Liver (tissue), 9 donors: ENCODE measurements around the gene SMIM1. TPM values are rescaled to one million over a fixed set of nuclear protein-coding genes. Genes with fewer than 3 reads are reported as not detected.
A peak's percentile ranks its signal among the peaks of the same experiment; 100 is the strongest.

ENCODE experiments used
- DNase-seq: peaks from one replicate; pipeline ENCODE4 v3.0.0-alpha.2; 2017; ENCODE audit warnings: low spot score
- H3K27ac ChIP-seq, 2 donors: one replicate each; pipeline ENCODE4 v1.7.0; 2013; ENCODE audit warnings: inconsistent platforms in 2 of 2, low read length in 2 of 2, control low read depth in 1 of 2, low read depth in 1 of 2, mild to moderate bottlenecking in 1 of 2
- H3K27me3 ChIP-seq, 4 donors: one replicate each; pipeline versions ENCODE4 v1.6.1 to v1.7.0; 2013; ENCODE audit warnings: low read length in 3 of 4, inconsistent platforms in 1 of 4, mild to moderate bottlenecking in 1 of 4, moderate library complexity in 1 of 4; ENCODE audit not compliant: control insufficient read depth in 4 of 4, insufficient read depth in 4 of 4
- H3K36me3 ChIP-seq, 4 donors: one replicate each; pipeline versions ENCODE4 v1.6.1 to v1.7.0; 2013; ENCODE audit warnings: low read length in 3 of 4, mild to moderate bottlenecking in 3 of 4, low read depth in 1 of 4, moderate library complexity in 1 of 4; ENCODE audit not compliant: control insufficient read depth in 4 of 4, insufficient read depth in 3 of 4
- H3K4me1 ChIP-seq, 4 donors: one replicate each; pipeline versions ENCODE4 v1.6.1 to v1.7.0; 2013; ENCODE audit warnings: low read length in 3 of 4, mild to moderate bottlenecking in 3 of 4, moderate library complexity in 1 of 4; ENCODE audit not compliant: control insufficient read depth in 4 of 4, insufficient read depth in 4 of 4
- H3K4me3 ChIP-seq, 3 donors: one replicate each; pipeline versions ENCODE4 v1.6.1 to v1.7.0; 2013; ENCODE audit warnings: low read length in 3 of 3, control low read depth in 1 of 3, low read depth in 1 of 3, mild to moderate bottlenecking in 1 of 3
- H3K9ac ChIP-seq, 2 donors: one replicate each; pipeline ENCODE4 v1.7.0; 2013; ENCODE audit warnings: low read length in 2 of 2, mild to moderate bottlenecking in 2 of 2, moderate library complexity in 2 of 2, control low read depth in 1 of 2, low read depth in 1 of 2
- H3K9me3 ChIP-seq, 4 donors: one replicate each; pipeline versions ENCODE4 v1.6.1 to v1.7.0; 2013; ENCODE audit warnings: low read length in 3 of 4; ENCODE audit not compliant: control insufficient read depth in 4 of 4
- CTCF ChIP-seq: fragments of 150-350 bp; IDR thresholded peaks from 2 replicates; pipeline ENCODE4 v1.5.1; 2017; ENCODE audit warnings: improper control_type of control experiment, low read depth, low read length; ENCODE audit not compliant: missing input control
- EGR1 ChIP-seq, 2 donors: IDR thresholded peaks; 2 replicates each; pipeline ENCODE4 v1.6.1; 2016 to 2018; ENCODE audit warnings: antibody characterized with exemption in 2 of 2, low read depth in 2 of 2
- FOXA1 ChIP-seq: IDR thresholded peaks from 2 replicates; pipeline ENCODE4 v1.6.1; 2016; ENCODE audit warnings: antibody characterized with exemption
- FOXA2 ChIP-seq: IDR thresholded peaks from 2 replicates; pipeline ENCODE4 v1.6.1; 2016; ENCODE audit warnings: antibody characterized with exemption
- GABPA ChIP-seq, 2 donors: IDR thresholded peaks in 1 of 2; conservative IDR thresholded peaks in 1 of 2; 2 replicates each; pipeline ENCODE4 v1.6.1; 2016; ENCODE audit warnings: antibody characterized with exemption in 2 of 2, mild to moderate bottlenecking in 1 of 2, moderate library complexity in 1 of 2
- HNF4A ChIP-seq, 2 donors: conservative IDR thresholded peaks; 2 replicates each; pipeline ENCODE4 v1.6.1; 2016; ENCODE audit warnings: antibody characterized with exemption in 2 of 2, mild to moderate bottlenecking in 2 of 2
- HNF4G ChIP-seq: IDR thresholded peaks from 2 replicates; pipeline ENCODE4 v1.6.1; 2016; ENCODE audit warnings: antibody characterized with exemption
- JUND ChIP-seq, 2 donors: IDR thresholded peaks; 2 replicates each; pipeline ENCODE4 v1.6.1; 2016; ENCODE audit warnings: antibody characterized with exemption in 2 of 2
- MAX ChIP-seq: IDR thresholded peaks from 2 replicates; pipeline ENCODE4 v1.6.1; 2016; ENCODE audit warnings: antibody characterized with exemption
- NR2F2 ChIP-seq: IDR thresholded peaks from 2 replicates; pipeline ENCODE4 v1.6.1; 2016; ENCODE audit warnings: antibody characterized with exemption
- RAD21 ChIP-seq, 2 donors: IDR thresholded peaks; 2 replicates each; pipeline ENCODE4 v1.6.1; 2016; ENCODE audit warnings: antibody characterized with exemption in 2 of 2, mild to moderate bottlenecking in 2 of 2
- REST ChIP-seq: IDR thresholded peaks from 2 replicates; pipeline ENCODE4 v1.6.1; 2016; ENCODE audit warnings: antibody characterized with exemption, mild to moderate bottlenecking
- SP1 ChIP-seq: IDR thresholded peaks from 2 replicates; pipeline ENCODE4 v1.6.1; 2018; ENCODE audit warnings: antibody characterized with exemption, mild to moderate bottlenecking
- YY1 ChIP-seq: IDR thresholded peaks from 2 replicates; pipeline ENCODE4 v1.6.1; 2016; ENCODE audit warnings: antibody characterized with exemption, mild to moderate bottlenecking
- ZBTB33 ChIP-seq: IDR thresholded peaks from 2 replicates; pipeline ENCODE4 v1.6.1; 2016; ENCODE audit warnings: antibody characterized with exemption
- WGBS: extraction: QIAGEN DNeasy Blood & Tissue Kit; methylation state at CpG from one replicate; pipeline ENCODE4 v1.1.7; 2013; 5-methylcytosine and 5-hydroxymethylcytosine counted together
- polyA plus RNA-seq, 2 donors: library from polyadenylated mRNA; stranded (reverse) in 1 of 2; unstranded in 1 of 2; fragments of 200-250 nt in 1 of 2; fragments of >200 nt in 1 of 2; fragmentation: Nextera tagmentation in 1 of 2; extraction: Ambion mirVana in 1 of 2; gene quantifications; one replicate each; pipeline versions ENCODE4 v1.2.1 to v1.2.3, GENCODE V29; 2013 to 2015
- total RNA-seq, 2 donors: library from RNA; depleted of rRNA; stranded (reverse); fragments of >200 nt; gene quantifications; one replicate each; pipeline ENCODE4 v1.2.3, GENCODE V29; 2014
- donor health status: healthy.
- donor health status: healthy.
- donor health status: healthy.
- donor health status: healthy.
- donor health status: healthy.

Gene SMIM1
- total and polyA plus RNA-seq, 4 donors = 1.8 to 82.9 (median 10.3) TPM

- no peak overlapping the region for H3K27ac ChIP-seq
- TF ChIP-seq JUND (IDR thresholded peaks at IDR 0.05) (no peak), FOXA1 (no peak), FOXA2 (no peak), MAX (no peak), ZBTB33 (no peak), EGR1 (IDR thresholded peaks at IDR 0.05; ENCODE audit: low read depth in 2 of 2) (no peak), GABPA (IDR thresholded peaks at IDR 0.05 in 1 of 2, conservative IDR thresholded peaks at IDR 0.05 in 1 of 2) (no peak), YY1 (no peak), NR2F2 (no peak), REST (no peak), HNF4A (conservative IDR thresholded peaks at IDR 0.05) (no peak), RAD21 (IDR thresholded peaks at IDR 0.05) (no peak), SP1 (no peak)
- H3K27me3 ChIP-seq = no peaks in the 10 kb centered on the region
- no peaks in the 10 kb centered on the region for H3K36me3 ChIP-seq
- WGBS = 91% methylated on average over 16 of the region's 16 CpGs
- DNase-seq = no peak
- H3K9ac ChIP-seq = no peak overlapping the region
- H3K9me3 ChIP-seq = no peaks in the 10 kb centered on the region
- peaks cover 13 to 37% (median 29%) of the 10 kb centered on the region in 4 donors for H3K4me1 ChIP-seq
- no peak overlapping the region for H3K4me3 ChIP-seq
Measured at GRCh38 chr1:3770047-3770765, 2.3 kb upstream of the SMIM1 start.

GRCh38 chr1:3771108-3772026 is 1.2 kb upstream of the SMIM1 start:
- WGBS = 74% methylated on average over 32 of the region's 32 CpGs
- H3K36me3 ChIP-seq = no peaks in the 10 kb centered on the region
- H3K4me1 ChIP-seq = peaks cover 21 to 48% (median 40%) of the 10 kb centered on the region in 4 donors
- DNase-seq = no peak
- no peak overlapping the region for H3K27ac ChIP-seq
- H3K9me3 ChIP-seq = no peaks in the 10 kb centered on the region
- H3K27me3 ChIP-seq = no peaks in the 10 kb centered on the region
- H3K9ac ChIP-seq = no peak overlapping the region
- H3K4me3 ChIP-seq = peak overlapping the region in 1 of 3 donors; percentile 77
- no peak for TF ChIP-seq JUND (IDR thresholded peaks at IDR 0.05)
- no peak for TF ChIP-seq HNF4G
- TF ChIP-seq EGR1 (IDR thresholded peaks at IDR 0.05; ENCODE audit: low read depth in 2 of 2) = no peak
- TF ChIP-seq FOXA2 = no peak
- no peak for TF ChIP-seq REST
- no peak for TF ChIP-seq CTCF
- TF ChIP-seq MAX = no peak
- TF ChIP-seq ZBTB33 = no peak
